ENCODE data around the gene FKBP6.

DNA sequence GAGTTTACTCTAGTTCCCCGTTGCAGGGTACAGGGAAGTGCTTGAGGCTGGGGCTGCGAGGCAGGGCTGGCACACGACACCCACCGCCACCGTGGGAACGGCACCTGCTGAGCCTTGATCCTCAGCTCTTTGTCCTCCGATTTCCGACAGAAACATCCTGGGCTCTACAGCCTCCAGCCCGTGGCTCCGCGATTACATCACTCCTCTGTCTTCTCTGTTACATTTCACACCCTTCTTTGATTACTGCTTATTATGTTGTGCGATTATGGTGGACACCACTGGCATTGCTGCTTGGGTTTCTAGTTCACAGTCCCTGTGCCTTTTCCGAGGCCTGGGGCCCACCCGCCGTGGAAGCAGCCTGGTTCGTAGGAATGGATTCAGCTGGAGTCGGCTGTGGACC is 26.9 kb downstream of the FKBP6 start:
- TF ChIP-seq, protein P1, sequence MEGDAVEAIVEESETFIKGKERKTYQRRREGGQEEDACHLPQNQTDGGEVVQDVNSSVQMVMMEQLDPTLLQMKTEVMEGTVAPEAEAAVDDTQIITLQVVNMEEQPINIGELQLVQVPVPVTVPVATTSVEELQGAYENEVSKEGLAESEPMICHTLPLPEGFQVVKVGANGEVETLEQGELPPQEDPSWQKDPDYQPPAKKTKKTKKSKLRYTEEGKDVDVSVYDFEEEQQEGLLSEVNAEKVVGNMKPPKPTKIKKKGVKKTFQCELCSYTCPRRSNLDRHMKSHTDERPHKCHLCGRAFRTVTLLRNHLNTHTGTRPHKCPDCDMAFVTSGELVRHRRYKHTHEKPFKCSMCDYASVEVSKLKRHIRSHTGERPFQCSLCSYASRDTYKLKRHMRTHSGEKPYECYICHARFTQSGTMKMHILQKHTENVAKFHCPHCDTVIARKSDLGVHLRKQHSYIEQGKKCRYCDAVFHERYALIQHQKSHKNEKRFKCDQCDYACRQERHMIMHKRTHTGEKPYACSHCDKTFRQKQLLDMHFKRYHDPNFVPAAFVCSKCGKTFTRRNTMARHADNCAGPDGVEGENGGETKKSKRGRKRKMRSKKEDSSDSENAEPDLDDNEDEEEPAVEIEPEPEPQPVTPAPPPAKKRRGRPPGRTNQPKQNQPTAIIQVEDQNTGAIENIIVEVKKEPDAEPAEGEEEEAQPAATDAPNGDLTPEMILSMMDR (IDR thresholded peaks at IDR 0.05) = no peak
- no peak for TF ChIP-seq POLR2AphosphoS5 (IDR thresholded peaks at IDR 0.05; ENCODE audit: insufficient read depth in 1 of 2, low read depth in 1 of 2)
- no peak for TF ChIP-seq POLR2A (IDR thresholded peaks at IDR 0.05)
